GM23338 (cell line): ENCODE data around the gene MRO. TPM values are rescaled to one million over a fixed set of nuclear protein-coding genes. Genes with fewer than 3 reads are reported as not detected.

Experiments used
- ATAC-seq: fragments of 200-7000 bp; cut with Tn5 transposase; 3 replicates; pipeline ENCODE4 v1.9.1; 2020
- DNase-seq: peaks from one replicate; pipeline ENCODE4 v3.0.0-alpha.2; 2015; ENCODE audit warnings: low spot score
- H2AFZ ChIP-seq: fragments of 200-600 bp; sonication (generic); 2 replicates; pipeline ENCODE4 v1.8.0; 2016; ENCODE audit warnings: antibody characterized with exemption, mild to moderate bottlenecking, moderate library complexity
- H3F3A ChIP-seq: fragments of 200-600 bp; sonication (generic); replicated peaks from 2 replicates; pipeline ENCODE4 v1.8.0; 2017; ENCODE audit warnings: antibody characterized with exemption, mixed run types, low read depth
- H3K27ac ChIP-seq: fragments of 200-600 bp; sonication (generic); 2 replicates; pipeline ENCODE4 v1.6.1; 2016; ENCODE audit warnings: low read depth
- H3K27me3 ChIP-seq: fragments of 200-600 bp; sonication (generic); 2 replicates; pipeline ENCODE4 v1.8.0; 2016; ENCODE audit warnings: mild to moderate bottlenecking, mixed run types, moderate library complexity; ENCODE audit not compliant: insufficient read depth
- H3K36me3 ChIP-seq: fragments of 200-600 bp; sonication (generic); 2 replicates; pipeline ENCODE4 v1.8.0; 2016; ENCODE audit warnings: mild to moderate bottlenecking; ENCODE audit not compliant: insufficient read depth
- H3K4me1 ChIP-seq: fragments of 200-600 bp; sonication (generic); 2 replicates; pipeline ENCODE4 v1.8.0; 2016; ENCODE audit warnings: mild to moderate bottlenecking, moderate library complexity; ENCODE audit not compliant: insufficient read depth
- H3K4me2 ChIP-seq: fragments of 200-600 bp; sonication (generic); 2 replicates; pipeline ENCODE4 v1.7.1; 2017; ENCODE audit warnings: mixed run types
- H3K4me3 ChIP-seq: fragments of 200-600 bp; sonication (generic); 2 replicates; pipeline ENCODE4 v1.6.1; 2016; ENCODE audit warnings: mixed run types
- H3K79me2 ChIP-seq: fragments of 200-600 bp; sonication (generic); replicated peaks from 2 replicates; pipeline ENCODE4 v1.8.0; 2017; ENCODE audit warnings: mild to moderate bottlenecking; ENCODE audit not compliant: insufficient read depth
- H3K9me2 ChIP-seq: fragments of 200-600 bp; sonication (generic); 2 replicates; pipeline ENCODE4 v1.8.0; 2017; ENCODE audit not compliant: insufficient read depth
- H4K20me1 ChIP-seq: fragments of 200-600 bp; sonication (generic); replicated peaks from 2 replicates; pipeline ENCODE4 v1.8.0; 2017; ENCODE audit warnings: mild to moderate bottlenecking; ENCODE audit not compliant: insufficient read depth
- H3K27ac Mint-ChIP-seq: 2 replicates; pipeline ENCODE4 v1.8.0; 2020; ENCODE audit warnings: inconsistent platforms, mild to moderate bottlenecking, moderate library complexity, mixed read lengths
- H3K27me3 Mint-ChIP-seq: 3 replicates; pipeline ENCODE4 v1.8.0; 2022; ENCODE audit warnings: low read depth, mild to moderate bottlenecking, moderate library complexity, mixed read lengths, inconsistent platforms; ENCODE audit not compliant: insufficient read depth, poor library complexity
- H3K36me3 Mint-ChIP-seq: 3 replicates; pipeline ENCODE4 v1.8.0; 2021; ENCODE audit warnings: low read depth, mild to moderate bottlenecking, inconsistent platforms, moderate library complexity, mixed read lengths
- H3K4me1 Mint-ChIP-seq: 3 replicates; pipeline ENCODE4 v1.8.0; 2020; ENCODE audit warnings: mild to moderate bottlenecking, inconsistent platforms, mixed read lengths
- H3K4me3 Mint-ChIP-seq: 3 replicates; pipeline ENCODE4 v1.8.0; 2021; ENCODE audit warnings: moderate library complexity, mild to moderate bottlenecking, inconsistent platforms, mixed read lengths
- H3K9me3 Mint-ChIP-seq: 3 replicates; pipeline ENCODE4 v1.8.0; 2020; ENCODE audit warnings: moderate library complexity, mild to moderate bottlenecking, inconsistent platforms, mixed read lengths
- CREB1 ChIP-seq: fragments of 250-450 bp; sonication (Bioruptor Pico); IDR thresholded peaks from 2 replicates; pipeline ENCODE4 v1.5.0; 2020; ENCODE audit warnings: low read depth, mild to moderate bottlenecking, moderate library complexity
- CTCF ChIP-seq, 2 experiments: fragments of 200-600 bp in 1 of 2; sonication (generic) in 1 of 2; conservative IDR thresholded peaks; 2 replicates each; pipeline versions ENCODE4 v1.5.1 to v1.6.1; 2016 to 2017; ENCODE audit warnings: antibody characterized with exemption in 2 of 2, low read depth in 2 of 2, mild to moderate bottlenecking in 2 of 2, moderate library complexity in 1 of 2
- ETS1 ChIP-seq: IDR thresholded peaks from 2 replicates; pipeline ENCODE4 v1.6.1; 2016; ENCODE audit warnings: antibody characterized with exemption
- EZH2 ChIP-seq: fragments of 200-600 bp; sonication (generic); IDR thresholded peaks from one replicate; pipeline ENCODE4 v1.8.0; 2017; ENCODE audit warnings: antibody characterized with exemption, mild to moderate bottlenecking, low read depth; ENCODE audit not compliant: unreplicated experiment
- EZH2phosphoT487 ChIP-seq: fragments of 200-600 bp; sonication (generic); IDR thresholded peaks from one replicate; pipeline ENCODE4 v1.8.1; 2018; ENCODE audit warnings: antibody characterized with exemption; ENCODE audit not compliant: unreplicated experiment
- JUNB ChIP-seq: IDR thresholded peaks from one replicate; pipeline ENCODE4 v1.6.1; 2016; ENCODE audit warnings: antibody characterized with exemption; ENCODE audit not compliant: unreplicated experiment
- NANOG ChIP-seq: IDR thresholded peaks from 2 replicates; pipeline ENCODE4 v1.6.1; 2016; ENCODE audit warnings: antibody characterized with exemption, borderline replicate concordance
- POLR2AphosphoS5 ChIP-seq: IDR thresholded peaks from 2 replicates; pipeline ENCODE4 v1.6.1; 2016; ENCODE audit warnings: antibody characterized with exemption, low read depth
- STAT1 ChIP-seq: IDR thresholded peaks from one replicate; pipeline ENCODE4 v1.6.1; 2016; ENCODE audit warnings: antibody characterized with exemption; ENCODE audit not compliant: unreplicated experiment
- ZNF114 ChIP-seq: fragments of 250-450 bp; sonication (Bioruptor Pico); IDR thresholded peaks from 2 replicates; pipeline ENCODE4 v1.5.0; 2020; ENCODE audit warnings: mild to moderate bottlenecking, moderate library complexity
- ZNF331 ChIP-seq: fragments of 250-450 bp; sonication (Bioruptor Pico); IDR thresholded peaks from 2 replicates; pipeline ENCODE4 v1.5.0; 2020; ENCODE audit warnings: low read depth, mild to moderate bottlenecking, moderate library complexity
- ZNF462 ChIP-seq: fragments of 250-450 bp; sonication (Bioruptor Pico); IDR thresholded peaks from 2 replicates; pipeline ENCODE4 v1.5.0; 2020; ENCODE audit warnings: mild to moderate bottlenecking, moderate library complexity
- polyA plus RNA-seq: library from polyadenylated mRNA; unstranded; fragments of >200 nt; fragmentation: Nextera tagmentation; extraction: Ambion mirVana; gene quantifications from 2 replicates; pipeline ENCODE4 v1.2.1, GENCODE V29; 2016
- total RNA-seq: library from RNA; depleted of rRNA; stranded (reverse); fragments of >200 nt; shearing (Covaris generic); gene quantifications from 2 replicates; pipeline ENCODE4 v1.2.3, GENCODE V29; 2014
- TF ChIP-seq, protein P1 (sequence below): IDR thresholded peaks from one replicate; pipeline ENCODE4 v1.6.1; 2018; ENCODE audit warnings: antibody characterized with exemption; ENCODE audit not compliant: unreplicated experiment

MRO gene
- total and polyA plus RNA-seq, 2 experiments from 2014 or later = 0.78 to 0.80 TPM

DNA sequence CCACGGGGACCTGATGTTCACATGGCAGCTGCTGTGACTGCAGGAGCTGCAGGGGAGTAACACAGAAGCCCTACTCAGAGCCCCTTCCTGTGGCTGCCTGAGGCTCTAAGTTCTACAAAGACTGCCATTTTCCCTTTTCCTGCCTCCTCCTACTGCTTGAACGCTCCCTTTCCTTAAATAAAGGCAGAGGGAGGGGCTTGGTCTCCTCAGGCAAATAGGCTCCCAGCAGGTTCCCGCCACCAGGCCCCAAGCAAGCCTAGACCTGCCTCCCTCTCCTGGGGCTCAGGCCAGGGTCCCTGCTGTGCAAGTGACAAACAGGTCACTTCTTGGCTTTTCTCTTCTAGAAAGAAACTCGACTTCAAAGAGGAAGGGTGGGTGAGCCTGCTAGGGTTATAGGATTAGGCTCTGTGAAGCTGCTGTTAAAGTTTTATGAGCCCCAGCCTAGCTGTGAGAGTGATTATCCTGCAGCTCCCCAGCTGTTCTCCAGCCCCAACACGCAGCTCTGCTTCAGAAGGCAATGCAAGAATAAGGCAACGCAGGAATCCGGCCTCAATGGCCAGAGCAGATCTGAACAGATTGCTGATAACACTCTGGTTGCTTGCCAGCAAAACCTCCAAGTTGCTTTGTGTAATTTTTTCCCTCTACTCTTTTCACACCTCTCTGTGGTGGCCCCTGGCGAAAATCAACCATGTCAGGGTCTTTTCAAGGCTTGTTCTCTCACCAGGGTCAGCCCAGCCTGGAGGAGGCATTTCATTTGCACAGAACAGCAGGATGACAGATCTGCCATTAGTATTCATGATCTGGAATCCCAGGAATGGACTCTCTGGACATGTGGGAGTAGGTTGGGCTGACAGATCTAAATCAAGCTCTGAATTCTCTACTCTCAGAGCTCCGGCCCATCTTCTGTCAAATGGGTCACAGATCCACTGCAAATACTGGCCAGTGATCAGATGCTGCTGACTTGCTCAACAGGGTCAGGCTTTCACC, 71.3 kb downstream of the MRO start:
- peak; percentile 93 for ATAC-seq
- H3K4me1 Mint-ChIP-seq = peaks cover 19% of the 10 kb centered on the region
- no peak overlapping the region for H3K27ac ChIP-seq

More for the DNA sequence above, 71.3 kb downstream of the MRO start:
- peak overlapping the region; percentile 62 for H3K4me2 ChIP-seq
- no peaks in the 10 kb centered on the region for H4K20me1 ChIP-seq
- H3K4me3 ChIP-seq = no peak overlapping the region
- Mint-ChIP-seq H3K36me3 (peaks cover 17% of the 10 kb centered on the region), H3K4me3 (no peak overlapping the region), H3K9me3 (peaks cover 13% of the 10 kb centered on the region), H3K27ac (no peak overlapping the region), H3K27me3 (peaks cover 10% of the 10 kb centered on the region)
- peak overlapping the region; percentile 89 for H2AFZ ChIP-seq
- no peaks in the 10 kb centered on the region for H3F3A ChIP-seq
- H3K9me2 ChIP-seq = peaks cover 12% of the 10 kb centered on the region
- no peaks in the 10 kb centered on the region for H3K27me3 ChIP-seq
- DNase-seq = peak; percentile 31
- peaks cover 10% of the 10 kb centered on the region for H3K4me1 ChIP-seq
- H3K36me3 ChIP-seq = no peaks in the 10 kb centered on the region
- no peak for TF ChIP-seq JUNB
- no peak for TF ChIP-seq STAT1
- TF ChIP-seq POLR2AphosphoS5 = no peak
- no peak for TF ChIP-seq ZNF462 (CRISPR knock-in tag)
- TF ChIP-seq CTCF (conservative IDR thresholded peaks at IDR 0.05; ENCODE audit: low read depth in 2 of 2) = no peak
- no peak for TF ChIP-seq ZNF114 (CRISPR knock-in tag)
- TF ChIP-seq EZH2phosphoT487 = no peak
- no peak for TF ChIP-seq CREB1 (CRISPR knock-in tag)
- no peak for TF ChIP-seq ZNF331 (CRISPR knock-in tag)
- TF ChIP-seq, protein P1, sequence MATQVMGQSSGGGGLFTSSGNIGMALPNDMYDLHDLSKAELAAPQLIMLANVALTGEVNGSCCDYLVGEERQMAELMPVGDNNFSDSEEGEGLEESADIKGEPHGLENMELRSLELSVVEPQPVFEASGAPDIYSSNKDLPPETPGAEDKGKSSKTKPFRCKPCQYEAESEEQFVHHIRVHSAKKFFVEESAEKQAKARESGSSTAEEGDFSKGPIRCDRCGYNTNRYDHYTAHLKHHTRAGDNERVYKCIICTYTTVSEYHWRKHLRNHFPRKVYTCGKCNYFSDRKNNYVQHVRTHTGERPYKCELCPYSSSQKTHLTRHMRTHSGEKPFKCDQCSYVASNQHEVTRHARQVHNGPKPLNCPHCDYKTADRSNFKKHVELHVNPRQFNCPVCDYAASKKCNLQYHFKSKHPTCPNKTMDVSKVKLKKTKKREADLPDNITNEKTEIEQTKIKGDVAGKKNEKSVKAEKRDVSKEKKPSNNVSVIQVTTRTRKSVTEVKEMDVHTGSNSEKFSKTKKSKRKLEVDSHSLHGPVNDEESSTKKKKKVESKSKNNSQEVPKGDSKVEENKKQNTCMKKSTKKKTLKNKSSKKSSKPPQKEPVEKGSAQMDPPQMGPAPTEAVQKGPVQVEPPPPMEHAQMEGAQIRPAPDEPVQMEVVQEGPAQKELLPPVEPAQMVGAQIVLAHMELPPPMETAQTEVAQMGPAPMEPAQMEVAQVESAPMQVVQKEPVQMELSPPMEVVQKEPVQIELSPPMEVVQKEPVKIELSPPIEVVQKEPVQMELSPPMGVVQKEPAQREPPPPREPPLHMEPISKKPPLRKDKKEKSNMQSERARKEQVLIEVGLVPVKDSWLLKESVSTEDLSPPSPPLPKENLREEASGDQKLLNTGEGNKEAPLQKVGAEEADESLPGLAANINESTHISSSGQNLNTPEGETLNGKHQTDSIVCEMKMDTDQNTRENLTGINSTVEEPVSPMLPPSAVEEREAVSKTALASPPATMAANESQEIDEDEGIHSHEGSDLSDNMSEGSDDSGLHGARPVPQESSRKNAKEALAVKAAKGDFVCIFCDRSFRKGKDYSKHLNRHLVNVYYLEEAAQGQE = no peak
- no peak for TF ChIP-seq ETS1
- TF ChIP-seq NANOG = no peak
- no peak for TF ChIP-seq EZH2
- no peaks in the 10 kb centered on the region for H3K79me2 ChIP-seq
